Activated CD8-positive, alpha-beta memory T cell treated with anti-CD3 and anti-CD28 coated beads for 1 hour (primary cell): Measurements from ENCODE around the gene B4GALT5.
"Not testable (repeated sequence)": the region's sequence is repeated elsewhere in the genome, so short reads cannot be mapped to it uniquely, and the experiment has no call there.

Experiments
- DNase-seq, 2 donors: peaks; one replicate each; pipeline ENCODE4 v3.0.0-alpha.2; 2020; ENCODE audit warnings: low read depth in 1 of 2; ENCODE audit errors: extremely low read depth in 1 of 2

Gene B4GALT5

GRCh38 chr20:49682798-49683197 lies 30.9 kb downstream of the B4GALT5 start:
- DNase-seq = no peak

- no peak for DNase-seq
These were observed 31.4 kb downstream of the B4GALT5 start for GRCh38 chr20:49682278-49682677.

GRCh38 chr20:49681850-49682216 lies 31.8 kb downstream of the B4GALT5 start:
- DNase-seq = no peak

- DNase-seq = no peak
These were observed 33.2 kb downstream of the B4GALT5 start for GRCh38 chr20:49680484-49680883.

GRCh38 chr20:49679634-49680033 lies 34.0 kb downstream of the B4GALT5 start:
- DNase-seq = no peak

- DNase-seq = no peak
These were observed 35.6 kb downstream of the B4GALT5 start for GRCh38 chr20:49677777-49678758.

- DNase-seq = no peak
These were observed 36.9 kb downstream of the B4GALT5 start for GRCh38 chr20:49676581-49677291.

- no peak for DNase-seq
These were observed 38.1 kb downstream of the B4GALT5 start for GRCh38 chr20:49675368-49676151.

GRCh38 chr20:49674383-49675352 lies 39.0 kb downstream of the B4GALT5 start:
- DNase-seq = no peak

- no peak for DNase-seq
These were observed 41.5 kb downstream of the B4GALT5 start for GRCh38 chr20:49672096-49672664.

- no peak for DNase-seq
These were observed 42.2 kb downstream of the B4GALT5 start for GRCh38 chr20:49671433-49671832.

- DNase-seq = no peak
These were observed 44.0 kb downstream of the B4GALT5 start for GRCh38 chr20:49669601-49670189.

GRCh38 chr20:49668878-49669195 lies 44.8 kb downstream of the B4GALT5 start:
- not testable (repeated sequence) for DNase-seq

GRCh38 chr20:49668181-49668877 lies 45.3 kb downstream of the B4GALT5 start:
- peak; percentile 35 to 54 for DNase-seq

GRCh38 chr20:49666911-49667310 lies 46.8 kb downstream of the B4GALT5 start:
- DNase-seq = no peak

GRCh38 chr20:49665796-49666195 lies 47.9 kb downstream of the B4GALT5 start:
- no peak for DNase-seq

GRCh38 chr20:49664612-49665313 lies 48.9 kb downstream of the B4GALT5 start:
- no peak for DNase-seq

- DNase-seq = no peak
These were observed 50.6 kb downstream of the B4GALT5 start for GRCh38 chr20:49663112-49663511.
